Activated CD4-positive, alpha-beta T cell treated with anti-CD3 and anti-CD28 coated beads for 1 hour (primary cell): ENCODE measurements around the gene C1QTNF8.
"Not testable (repeated sequence)": the region's sequence is repeated elsewhere in the genome, so short reads cannot be mapped to it uniquely, and the experiment has no call there.

Experiments
- DNase-seq: peaks from one replicate; pipeline ENCODE4 v3.0.0-alpha.2; 2020

C1QTNF8 gene

GRCh38 chr16:1091992-1092552 lies 4.0 kb downstream of the C1QTNF8 start:
- DNase-seq: no peak

GRCh38 chr16:1090620-1091587 lies 5.1 kb downstream of the C1QTNF8 start:
- no peak for DNase-seq

- no peak for DNase-seq
Observed at GRCh38 chr16:1089822-1090619, 6.0 kb downstream of the C1QTNF8 start.

DNA sequence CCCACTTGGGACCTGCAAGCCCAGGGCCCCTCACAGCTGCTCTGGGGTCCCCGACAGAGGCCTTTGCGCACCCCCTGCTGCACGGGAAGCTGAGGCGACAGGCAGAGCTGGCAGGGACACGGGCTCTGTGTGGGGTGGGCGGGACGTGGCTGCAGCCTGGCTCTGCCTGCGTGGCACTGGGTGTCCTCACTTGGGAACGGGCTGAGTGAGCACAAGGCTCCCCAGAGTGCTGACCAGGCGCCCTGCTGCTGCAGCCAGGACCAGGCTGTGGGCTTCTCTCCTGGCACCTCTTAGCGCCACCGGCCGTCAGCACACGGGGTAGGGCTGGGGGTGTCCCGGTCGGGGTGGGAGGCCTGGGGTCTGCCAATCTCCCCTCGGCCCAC lies 6.6 kb downstream of the C1QTNF8 start:
- DNase-seq: no peak

DNA sequence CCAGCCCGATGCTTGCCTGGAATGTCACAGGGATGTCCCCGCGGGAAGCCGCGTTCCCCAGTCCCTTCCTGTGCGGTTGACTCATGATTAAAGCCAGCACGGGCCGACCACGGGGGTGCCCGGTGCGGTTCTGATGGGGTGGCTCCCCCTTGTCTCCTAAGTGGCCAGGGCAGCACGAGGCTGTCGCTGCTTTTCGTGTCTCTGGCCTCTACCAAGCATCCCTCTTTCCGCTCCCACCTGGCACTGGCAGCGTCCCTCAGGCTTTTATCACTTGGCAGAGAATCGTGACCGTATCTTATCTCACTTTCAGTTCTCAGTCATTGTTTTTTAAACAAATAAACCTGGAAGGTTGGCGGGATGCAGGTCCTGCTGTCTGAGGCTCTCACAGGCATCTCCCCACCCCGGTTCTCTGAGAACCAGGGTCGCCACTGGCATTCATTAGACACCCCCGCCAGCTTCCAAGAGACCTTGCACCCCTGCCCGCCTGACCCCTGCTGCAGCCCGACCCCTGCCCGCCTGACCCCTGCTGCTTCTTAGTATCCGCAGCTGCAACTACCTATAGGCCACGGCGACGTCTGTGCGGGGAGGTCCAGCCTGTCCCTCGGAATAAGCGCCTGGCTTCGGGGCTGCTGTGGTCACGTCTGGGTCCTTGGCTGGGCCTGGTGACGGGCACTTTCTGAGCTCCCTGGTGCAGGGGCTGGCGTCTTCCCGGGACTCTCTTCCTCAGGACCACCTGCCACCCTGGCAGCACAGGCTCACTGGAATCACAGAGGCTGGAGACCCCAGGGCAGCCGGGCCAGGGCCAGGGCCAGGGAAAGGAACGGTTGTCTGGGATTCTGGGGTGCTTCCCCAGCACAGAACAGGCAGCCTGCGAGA lies 7.5 kb downstream of the C1QTNF8 start:
- no peak for DNase-seq

- DNase-seq: not testable (repeated sequence)
Observed at GRCh38 chr16:1086443-1086842, 9.6 kb downstream of the C1QTNF8 start.

DNA sequence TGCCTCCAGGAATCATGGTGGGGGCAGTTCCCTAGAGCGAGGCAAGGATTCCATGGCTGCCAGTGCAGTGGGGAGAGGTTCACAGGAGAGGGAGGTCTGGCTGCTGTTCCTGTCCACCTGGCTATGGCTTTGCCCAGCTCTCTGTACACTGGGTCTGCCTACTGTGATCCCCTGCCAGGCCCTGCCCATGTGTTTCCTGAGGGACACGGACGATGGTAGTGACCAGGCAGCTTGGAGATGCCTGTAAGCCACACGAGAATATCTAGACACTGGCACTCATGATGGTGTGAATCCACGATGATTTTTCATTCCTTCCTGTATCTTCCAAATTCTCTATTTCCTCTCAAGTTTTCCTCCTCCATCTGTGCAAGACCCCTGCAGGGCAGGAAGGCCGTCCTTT lies 11.1 kb downstream of the C1QTNF8 start:
- no peak for DNase-seq

GRCh38 chr16:1082952-1083675 lies 12.9 kb downstream of the C1QTNF8 start:
- no peak for DNase-seq

- DNase-seq: no peak
Observed at GRCh38 chr16:1082266-1082951, 13.6 kb downstream of the C1QTNF8 start.

DNA sequence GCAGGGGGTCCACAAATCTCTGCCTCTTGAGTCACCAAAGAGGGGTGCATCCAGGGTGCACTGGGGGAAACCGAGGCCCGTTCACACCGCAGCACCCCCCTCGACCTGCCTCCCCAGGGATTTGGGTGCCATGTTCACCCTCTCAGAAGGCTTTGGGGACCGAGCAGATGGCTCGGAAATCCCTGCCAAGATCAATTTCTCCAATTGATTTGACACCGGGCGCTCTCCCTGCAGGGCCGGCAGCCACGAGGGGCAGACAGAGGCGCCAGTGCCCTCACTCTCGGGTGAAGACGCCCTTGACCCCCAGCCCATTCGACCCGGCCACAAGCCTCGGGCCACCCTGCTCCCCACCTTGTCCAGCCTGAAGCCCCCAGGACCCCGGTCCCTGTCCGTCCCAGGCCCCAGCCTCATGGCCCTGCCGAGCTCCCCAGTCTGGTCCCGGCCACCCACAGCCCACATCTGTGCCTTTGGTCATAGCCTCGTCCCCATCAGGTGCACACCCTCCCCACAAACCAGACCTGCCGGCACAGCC lies 14.2 kb downstream of the C1QTNF8 start:
- DNase-seq: no peak

GRCh38 chr16:1080801-1081733 lies 15.0 kb downstream of the C1QTNF8 start:
- DNase-seq: no peak

DNA sequence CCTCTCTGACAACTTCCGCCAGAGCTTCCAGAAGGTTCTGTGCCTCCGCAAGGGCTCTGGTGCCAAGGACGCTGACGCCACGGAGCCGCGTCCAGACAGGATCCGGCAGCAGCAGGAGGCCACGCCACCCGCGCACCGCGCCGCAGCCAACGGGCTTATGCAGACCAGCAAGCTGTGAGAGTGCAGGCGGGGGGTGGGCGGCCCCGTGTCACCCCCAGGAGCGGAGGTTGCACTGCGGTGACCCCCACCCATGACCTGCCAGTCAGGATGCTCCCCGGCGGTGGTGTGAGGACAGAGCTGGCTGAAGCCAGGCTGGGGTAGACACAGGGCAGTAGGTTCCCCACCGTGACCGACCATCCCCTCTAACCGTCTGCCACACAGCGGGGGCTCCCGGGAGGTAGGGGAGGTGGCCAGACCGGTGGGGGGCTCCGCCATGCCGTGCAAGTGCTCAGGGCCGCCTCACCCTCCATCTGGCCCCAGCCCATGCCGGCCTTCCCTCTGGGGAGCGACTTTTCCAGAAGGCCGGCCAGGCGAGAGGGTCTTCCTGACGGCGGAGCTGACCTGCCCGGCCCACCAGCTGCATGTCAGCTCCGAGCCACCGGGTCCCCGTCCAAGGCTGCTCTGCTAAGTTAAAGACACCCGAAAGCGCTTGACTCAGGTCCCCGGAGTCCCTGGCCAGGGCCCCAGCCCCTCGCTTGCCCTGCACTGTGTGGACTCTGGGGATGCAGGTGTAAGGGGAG lies 16.1 kb downstream of the C1QTNF8 start:
- DNase-seq: no peak

- no peak for DNase-seq
Observed at GRCh38 chr16:1079341-1079740, 16.7 kb downstream of the C1QTNF8 start.

DNA sequence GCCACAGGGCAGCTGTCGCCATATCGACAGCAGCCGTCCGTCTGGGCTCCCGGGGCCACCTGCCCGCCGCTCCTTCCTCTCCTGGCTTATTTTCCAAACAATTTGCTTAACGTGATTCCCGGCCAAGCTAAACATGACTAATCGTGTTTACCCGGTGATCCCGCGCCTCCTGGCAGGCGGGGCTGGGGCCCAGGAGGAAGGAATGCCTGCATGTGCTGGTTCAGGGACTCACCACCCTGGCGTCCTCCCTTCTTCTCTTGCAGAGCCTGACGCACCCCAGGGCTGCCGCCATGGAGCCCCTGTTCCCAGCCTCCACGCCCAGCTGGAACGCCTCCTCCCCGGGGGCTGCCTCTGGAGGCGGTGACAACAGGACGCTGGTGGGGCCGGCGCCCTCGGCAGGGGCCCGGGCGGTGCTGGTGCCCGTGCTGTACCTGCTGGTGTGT lies 17.4 kb downstream of the C1QTNF8 start:
- DNase-seq: no peak

DNA sequence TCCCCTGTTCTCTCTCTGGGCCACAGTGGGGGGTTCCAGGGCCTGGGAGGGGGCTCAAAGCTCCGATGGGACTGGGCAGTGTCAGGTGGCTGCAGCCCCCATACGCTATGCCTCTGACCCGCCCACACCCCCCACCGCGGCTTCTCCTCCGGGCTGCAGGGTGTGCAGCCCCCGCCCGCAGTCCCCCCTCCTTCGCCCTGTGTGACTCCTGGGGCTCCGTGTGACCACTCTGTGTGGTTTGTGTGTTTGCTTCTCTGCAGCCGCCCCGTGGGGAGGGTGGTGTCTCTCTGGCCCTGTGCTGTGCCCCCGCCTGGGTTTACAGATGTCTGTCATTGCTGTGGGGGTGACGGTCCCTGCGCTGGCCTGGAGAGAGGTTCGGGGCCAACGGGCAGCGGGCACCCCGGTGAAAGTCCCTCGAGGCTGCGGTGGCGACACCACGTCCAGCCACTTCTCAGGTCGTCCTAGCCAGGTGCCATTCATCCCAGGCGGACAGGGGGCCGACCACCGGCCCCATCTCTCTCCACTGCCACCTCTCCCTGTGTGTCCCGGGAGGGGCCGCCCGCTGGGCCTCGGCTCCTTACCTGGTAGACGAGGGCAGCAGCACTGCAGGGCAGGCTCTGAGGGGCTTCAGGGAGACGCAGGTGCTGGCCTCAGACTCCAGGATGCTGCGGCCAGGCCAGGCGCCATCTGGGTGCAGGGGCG lies 18.0 kb downstream of the C1QTNF8 start:
- DNase-seq: no peak

- no peak for DNase-seq
Observed at GRCh38 chr16:1076801-1077576, 19.1 kb downstream of the C1QTNF8 start.

- DNase-seq: no peak
Observed at GRCh38 chr16:1075546-1075945, 20.5 kb downstream of the C1QTNF8 start.

- DNase-seq: no peak
Observed at GRCh38 chr16:1074379-1074649, 21.7 kb downstream of the C1QTNF8 start.
